NB4 (cell line): Measurements from ENCODE around the gene TBCE.

Source experiments
- DNase-seq: peaks from one replicate; pipeline ENCODE4 v3.0.0; 2010; ENCODE audit warnings: low read depth
- H3K4me3 ChIP-seq: one replicate; pipeline ENCODE4 v1.5.1; 2011; ENCODE audit warnings: mild to moderate bottlenecking, low read depth, low read length, moderate library complexity
- MAX ChIP-seq: IDR thresholded peaks from 2 replicates; pipeline ENCODE4 v1.6.1; 2011; ENCODE audit warnings: low read depth, low read length
- MYC ChIP-seq: IDR thresholded peaks from 2 replicates; pipeline ENCODE4 v1.6.1; 2011; ENCODE audit warnings: low read depth, low read length
- POLR2A ChIP-seq: IDR thresholded peaks from 2 replicates; pipeline ENCODE4 v1.6.1; 2011; ENCODE audit warnings: mild to moderate bottlenecking; ENCODE audit not compliant: insufficient read length; ENCODE audit errors: extremely low read depth
- TF ChIP-seq, protein P1 (sequence below): IDR thresholded peaks from one replicate; pipeline ENCODE4 v1.5.1; 2012; ENCODE audit warnings: low read depth, low read length

TBCE gene

DNA sequence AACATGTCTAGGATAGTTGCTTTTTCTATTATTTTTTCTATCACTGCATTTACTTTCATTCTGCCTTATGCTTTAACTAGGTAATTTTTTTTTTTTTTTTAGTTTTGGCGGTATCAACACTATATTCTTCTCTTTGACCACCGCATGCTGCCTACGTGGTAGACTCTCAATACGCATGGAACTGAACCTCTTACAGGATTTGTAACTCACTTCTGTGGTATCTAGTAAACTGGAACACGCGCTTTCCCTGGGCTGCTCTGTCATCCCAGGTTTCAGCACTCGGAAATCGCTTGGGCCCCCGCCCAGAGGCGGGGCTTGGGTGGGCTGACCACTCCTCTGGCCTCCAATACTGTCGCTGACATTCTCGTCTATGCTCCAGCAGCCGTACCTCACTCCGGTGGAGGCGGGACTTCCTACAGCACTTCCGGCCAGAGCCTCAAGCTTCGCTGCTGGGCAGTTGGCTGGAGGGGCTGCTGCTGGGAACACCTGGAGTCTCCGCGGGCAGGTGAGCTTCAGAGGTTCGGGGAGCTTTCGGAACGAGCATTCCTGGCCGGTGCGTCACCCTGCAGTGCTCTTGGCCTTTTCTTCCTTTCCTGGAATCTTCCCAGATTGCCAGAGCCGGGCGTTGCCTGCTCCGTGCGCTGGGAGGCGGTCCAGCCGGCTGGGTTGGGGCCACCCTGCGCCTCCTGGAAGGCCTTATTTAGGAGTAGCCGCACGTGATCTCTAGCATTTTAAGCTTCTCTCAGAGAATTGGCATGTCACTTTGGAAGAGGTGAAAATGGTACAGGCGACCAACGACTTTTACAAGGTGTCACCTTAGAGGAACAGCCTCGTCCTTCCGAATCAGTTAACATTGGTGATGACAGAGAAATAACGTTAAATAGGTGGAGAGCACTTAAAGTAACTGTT lies at the start of gene TBCE:
Gene TBCE (plus strand): TSS at position 428 of the 909 bp plus-strand sequence. CDS start 12,623 bp downstream, outside the sequence.
- DNase-seq: peak; percentile 97
- TF ChIP-seq MAX: peak; percentile 89
- TF ChIP-seq MYC: peak; percentile 87
- TF ChIP-seq, protein P1, sequence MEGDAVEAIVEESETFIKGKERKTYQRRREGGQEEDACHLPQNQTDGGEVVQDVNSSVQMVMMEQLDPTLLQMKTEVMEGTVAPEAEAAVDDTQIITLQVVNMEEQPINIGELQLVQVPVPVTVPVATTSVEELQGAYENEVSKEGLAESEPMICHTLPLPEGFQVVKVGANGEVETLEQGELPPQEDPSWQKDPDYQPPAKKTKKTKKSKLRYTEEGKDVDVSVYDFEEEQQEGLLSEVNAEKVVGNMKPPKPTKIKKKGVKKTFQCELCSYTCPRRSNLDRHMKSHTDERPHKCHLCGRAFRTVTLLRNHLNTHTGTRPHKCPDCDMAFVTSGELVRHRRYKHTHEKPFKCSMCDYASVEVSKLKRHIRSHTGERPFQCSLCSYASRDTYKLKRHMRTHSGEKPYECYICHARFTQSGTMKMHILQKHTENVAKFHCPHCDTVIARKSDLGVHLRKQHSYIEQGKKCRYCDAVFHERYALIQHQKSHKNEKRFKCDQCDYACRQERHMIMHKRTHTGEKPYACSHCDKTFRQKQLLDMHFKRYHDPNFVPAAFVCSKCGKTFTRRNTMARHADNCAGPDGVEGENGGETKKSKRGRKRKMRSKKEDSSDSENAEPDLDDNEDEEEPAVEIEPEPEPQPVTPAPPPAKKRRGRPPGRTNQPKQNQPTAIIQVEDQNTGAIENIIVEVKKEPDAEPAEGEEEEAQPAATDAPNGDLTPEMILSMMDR: no peak
- TF ChIP-seq POLR2A: peak; percentile 89
- peak within 1 kb of the TSS; percentile 84 for H3K4me3 ChIP-seq

DNA sequence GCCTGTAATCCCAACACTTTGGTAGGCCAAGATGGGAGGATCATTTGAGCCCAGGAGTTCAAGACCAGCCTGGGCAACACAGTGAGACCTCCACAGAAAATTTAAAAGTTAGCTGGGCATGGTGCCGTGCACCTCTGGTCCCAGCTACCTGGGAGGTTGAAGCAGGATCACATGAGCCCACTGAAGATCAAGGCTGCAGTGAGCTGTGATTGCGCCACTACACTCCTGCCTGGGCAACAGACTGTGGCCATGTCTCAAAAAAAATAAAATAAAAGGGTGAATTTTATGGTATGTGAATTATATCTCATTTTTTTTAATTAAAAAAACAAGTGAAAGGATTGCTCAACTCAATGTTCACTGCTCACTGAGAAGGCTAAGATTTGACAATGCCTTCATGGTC lies 48.0 kb upstream of the TBCE start:
- no peak for DNase-seq
- no peak for TF ChIP-seq MAX
- no peak for TF ChIP-seq POLR2A
- TF ChIP-seq MYC: no peak
- TF ChIP-seq, protein P1: no peak
- no peak overlapping the region for H3K4me3 ChIP-seq

DNA sequence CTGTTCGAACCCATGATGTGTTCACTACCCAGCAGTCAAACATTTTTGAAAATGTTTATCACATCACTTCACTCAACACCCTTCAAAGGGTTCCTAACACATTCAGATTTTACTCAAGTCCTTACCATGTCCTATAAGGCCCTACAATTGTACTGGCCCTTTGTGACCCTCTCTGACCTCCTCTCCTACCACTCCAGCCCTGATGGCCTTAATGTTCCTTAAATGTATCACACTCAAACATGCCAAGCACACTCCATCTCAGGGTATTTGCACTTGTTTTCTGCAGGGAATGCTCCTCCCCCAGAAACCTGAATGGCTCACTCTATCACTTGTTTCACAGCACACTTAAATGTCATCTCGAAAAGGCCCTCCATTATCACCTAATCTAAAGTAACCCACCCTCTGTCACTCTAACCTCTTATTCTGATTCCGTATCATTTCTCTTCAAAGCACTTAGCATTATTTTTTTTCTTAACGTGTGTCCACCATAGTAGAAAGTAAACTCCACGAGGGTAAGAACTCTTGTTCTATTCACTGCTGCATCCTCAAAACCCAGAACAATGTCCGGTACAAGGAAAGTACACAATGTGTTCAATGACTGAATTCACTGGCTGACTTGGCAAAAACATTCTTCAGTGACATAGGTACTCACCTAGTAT lies 46.6 kb upstream of the TBCE start:
- H3K4me3 ChIP-seq: no peak overlapping the region
- no peak for TF ChIP-seq POLR2A
- TF ChIP-seq MYC: no peak
- TF ChIP-seq, protein P1: no peak
- TF ChIP-seq MAX: no peak
- no peak for DNase-seq

DNA sequence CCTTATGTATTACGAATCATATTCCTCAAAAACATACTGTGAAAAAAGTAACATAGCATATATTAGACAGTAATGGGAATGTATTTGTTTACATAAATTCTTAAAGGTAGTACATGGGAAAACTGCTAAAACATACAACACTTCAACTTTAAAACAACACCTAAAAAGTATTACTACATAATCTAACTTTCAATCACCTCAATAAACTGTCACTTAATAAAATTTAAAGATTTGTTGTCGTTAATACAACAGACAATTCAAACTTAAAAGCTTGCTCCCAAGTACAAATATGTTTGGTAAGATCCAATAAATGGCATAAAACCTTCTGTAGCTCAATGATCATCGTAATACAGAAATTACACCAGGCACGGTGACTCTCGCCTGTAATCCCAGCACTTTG lies 42.9 kb upstream of the TBCE start:
- TF ChIP-seq MYC: no peak
- no peak for TF ChIP-seq POLR2A
- TF ChIP-seq, protein P1: no peak
- TF ChIP-seq MAX: no peak
- no peak overlapping the region for H3K4me3 ChIP-seq
- DNase-seq: no peak

GRCh38 chr1:235325139-235325538 lies 42.1 kb upstream of the TBCE start:
- peak overlapping the region; percentile 79 for H3K4me3 ChIP-seq
- TF ChIP-seq, protein P1: no peak
- TF ChIP-seq MYC (no peak), MAX (no peak), POLR2A (no peak)
- no peak for DNase-seq
